ENCODE measurements around the gene SRRM3. TPM values are rescaled to one million over a fixed set of nuclear protein-coding genes. Genes with fewer than 3 reads are reported as not detected.
"Not testable (repeated sequence)": the region's sequence is repeated elsewhere in the genome, so short reads cannot be mapped to it uniquely, and the experiment has no call there.

SRRM3 gene
- polyA plus RNA-seq, 1 donor (not counting 4 experiments of a cell fraction or from before 2014, with no cell fraction given) = 0.30 TPM

DNA sequence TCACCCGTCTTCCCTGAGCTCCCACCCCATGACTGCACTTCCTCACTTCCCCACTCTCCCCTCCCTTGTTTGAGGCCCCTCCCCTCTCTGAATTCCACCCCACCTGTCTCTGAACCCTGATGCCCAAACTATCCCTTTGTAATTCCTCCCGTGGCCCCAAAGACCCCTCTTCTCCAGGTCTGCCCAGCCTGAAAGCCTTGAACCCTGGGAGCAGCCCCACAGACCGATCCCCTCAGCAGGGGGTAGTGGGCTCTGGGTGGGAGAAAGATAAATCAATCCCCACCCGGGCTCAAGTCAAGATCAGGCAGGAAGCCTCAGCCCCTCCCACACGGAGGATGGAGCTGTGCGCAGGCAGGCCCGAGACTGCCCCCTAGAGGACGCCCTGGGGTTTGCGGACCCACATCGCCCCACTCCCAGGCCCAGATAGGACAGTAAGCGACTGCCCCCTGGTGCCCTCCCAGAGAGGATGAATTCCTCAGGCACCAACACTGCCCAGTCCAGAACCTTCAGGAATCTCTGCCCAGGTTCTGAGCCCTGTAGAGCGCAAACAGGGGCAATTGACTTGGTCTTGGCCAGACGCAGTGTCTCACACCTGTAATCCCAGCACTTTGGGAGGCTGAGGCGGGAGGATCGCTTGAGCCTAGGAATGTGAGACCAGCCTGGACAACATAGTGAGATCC, 112.5 kb downstream of the SRRM3 start:
- TF ChIP-seq, protein P1, sequence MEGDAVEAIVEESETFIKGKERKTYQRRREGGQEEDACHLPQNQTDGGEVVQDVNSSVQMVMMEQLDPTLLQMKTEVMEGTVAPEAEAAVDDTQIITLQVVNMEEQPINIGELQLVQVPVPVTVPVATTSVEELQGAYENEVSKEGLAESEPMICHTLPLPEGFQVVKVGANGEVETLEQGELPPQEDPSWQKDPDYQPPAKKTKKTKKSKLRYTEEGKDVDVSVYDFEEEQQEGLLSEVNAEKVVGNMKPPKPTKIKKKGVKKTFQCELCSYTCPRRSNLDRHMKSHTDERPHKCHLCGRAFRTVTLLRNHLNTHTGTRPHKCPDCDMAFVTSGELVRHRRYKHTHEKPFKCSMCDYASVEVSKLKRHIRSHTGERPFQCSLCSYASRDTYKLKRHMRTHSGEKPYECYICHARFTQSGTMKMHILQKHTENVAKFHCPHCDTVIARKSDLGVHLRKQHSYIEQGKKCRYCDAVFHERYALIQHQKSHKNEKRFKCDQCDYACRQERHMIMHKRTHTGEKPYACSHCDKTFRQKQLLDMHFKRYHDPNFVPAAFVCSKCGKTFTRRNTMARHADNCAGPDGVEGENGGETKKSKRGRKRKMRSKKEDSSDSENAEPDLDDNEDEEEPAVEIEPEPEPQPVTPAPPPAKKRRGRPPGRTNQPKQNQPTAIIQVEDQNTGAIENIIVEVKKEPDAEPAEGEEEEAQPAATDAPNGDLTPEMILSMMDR (optimal IDR thresholded peaks at IDR 0.05 in 1 of 3, IDR thresholded peaks at IDR 0.05 in 1 of 3, conservative IDR thresholded peaks at IDR 0.05 in 1 of 3; ENCODE audit: extremely low read depth in 1 of 3, insufficient read depth in 2 of 3, low read length in 3 of 3) = peak; percentile 100
- TF ChIP-seq EZH2 (IDR thresholded peaks at IDR 0.05; ENCODE audit: low read length) = no peak
- H3K4me2 ChIP-seq (ENCODE audit: control insufficient read depth, extremely low read depth, insufficient read depth, low read depth, low read length) = peak overlapping the region; percentile 22

DNA sequence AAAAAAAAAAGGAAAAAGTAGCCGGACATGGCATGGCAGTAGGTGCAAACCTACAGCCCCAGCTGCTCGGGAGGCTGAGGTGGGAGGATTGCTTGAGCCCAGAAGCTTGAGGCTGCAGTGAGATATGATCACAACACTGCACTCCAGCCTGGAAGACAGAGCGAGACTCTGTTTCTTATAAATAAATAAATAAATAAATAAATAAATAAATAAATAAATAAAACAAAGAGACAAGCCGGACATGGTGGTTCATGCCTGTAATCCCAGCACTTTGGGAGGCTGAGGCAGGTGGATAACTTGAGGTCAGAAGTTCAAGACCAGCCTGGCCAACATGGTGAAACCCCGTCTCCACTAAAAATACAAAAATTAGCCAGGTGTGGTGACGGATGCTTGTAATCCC, 113.0 kb downstream of the SRRM3 start:
- FAIRE-seq; DNase-seq (ENCODE audit: low read depth, low spot score); H3K4me3 ChIP-seq (ENCODE audit: control insufficient read depth in 2 of 3, extremely low read depth in 1 of 3, insufficient read depth in 2 of 3, low read depth in 1 of 3, low read length in 3 of 3); H3K9ac ChIP-seq (ENCODE audit: control insufficient read depth, extremely low read depth, insufficient read depth, low read length); H3K9me1 ChIP-seq (ENCODE audit: control insufficient read depth, extremely low read depth, insufficient read depth, low read length); H3K36me3 ChIP-seq (ENCODE audit: control insufficient read depth in 2 of 2, extremely low read depth in 1 of 2, insufficient read depth in 2 of 2, low read length in 2 of 2); H4K20me1 ChIP-seq (ENCODE audit: control insufficient read depth, extremely low read depth, insufficient read depth, low read length); H3K9me3 ChIP-seq (ENCODE audit: control insufficient read depth, low read depth, low read length); H2AFZ ChIP-seq (ENCODE audit: control insufficient read depth, low read length); dilution Hi-C loops (cut with MboI; ENCODE audit: extremely low pct_ligation_motif_present, low sequenced_read_pairs); H3K27me3 ChIP-seq (ENCODE audit: control insufficient read depth, extremely low read depth, insufficient read depth, low read length); H3K27ac ChIP-seq (ENCODE audit: control insufficient read depth, insufficient read depth, low read length); H3K4me2 ChIP-seq (ENCODE audit: control insufficient read depth, extremely low read depth, insufficient read depth, low read depth, low read length); H3K79me2 ChIP-seq (ENCODE audit: control insufficient read depth, insufficient read depth, low read length): not testable (repeated sequence)
- peaks cover 31% of the 10 kb centered on the region for H3K4me1 ChIP-seq (ENCODE audit: control insufficient read depth, extremely low read depth, insufficient read depth, low read length)

More for the DNA sequence above, 112.5 kb downstream of the SRRM3 start:
- DNase-seq (ENCODE audit: low read depth, low spot score) (no peak), FAIRE-seq (no peak)
- no peak overlapping the region for H3K9ac ChIP-seq (ENCODE audit: control insufficient read depth, extremely low read depth, insufficient read depth, low read length)
- no peaks in the 10 kb centered on the region for H4K20me1 ChIP-seq (ENCODE audit: control insufficient read depth, extremely low read depth, insufficient read depth, low read length)
- H3K27me3 ChIP-seq (ENCODE audit: control insufficient read depth, extremely low read depth, insufficient read depth, low read length) = no peaks in the 10 kb centered on the region
- H3K27ac ChIP-seq (ENCODE audit: control insufficient read depth, insufficient read depth, low read length) = no peak overlapping the region
- no peaks in the 10 kb centered on the region for H3K79me2 ChIP-seq (ENCODE audit: control insufficient read depth, insufficient read depth, low read length)
- dilution Hi-C loops (cut with MboI; ENCODE audit: extremely low pct_ligation_motif_present, low sequenced_read_pairs) = no loop called here
- no peaks in the 10 kb centered on the region for H3K9me1 ChIP-seq (ENCODE audit: control insufficient read depth, extremely low read depth, insufficient read depth, low read length)
- H2AFZ ChIP-seq (ENCODE audit: control insufficient read depth, low read length) = peak overlapping the region; percentile 49
- H3K4me1 ChIP-seq (ENCODE audit: control insufficient read depth, extremely low read depth, insufficient read depth, low read length) = peaks cover 29% of the 10 kb centered on the region
- no peaks in the 10 kb centered on the region for H3K9me3 ChIP-seq (ENCODE audit: control insufficient read depth, low read depth, low read length)
- H3K4me3 ChIP-seq (ENCODE audit: control insufficient read depth in 2 of 3, extremely low read depth in 1 of 3, insufficient read depth in 2 of 3, low read depth in 1 of 3, low read length in 3 of 3) = no peak overlapping the region
- H3K36me3 ChIP-seq (ENCODE audit: control insufficient read depth in 2 of 2, extremely low read depth in 1 of 2, insufficient read depth in 2 of 2, low read length in 2 of 2) = no peaks in the 10 kb centered on the region

DNA sequence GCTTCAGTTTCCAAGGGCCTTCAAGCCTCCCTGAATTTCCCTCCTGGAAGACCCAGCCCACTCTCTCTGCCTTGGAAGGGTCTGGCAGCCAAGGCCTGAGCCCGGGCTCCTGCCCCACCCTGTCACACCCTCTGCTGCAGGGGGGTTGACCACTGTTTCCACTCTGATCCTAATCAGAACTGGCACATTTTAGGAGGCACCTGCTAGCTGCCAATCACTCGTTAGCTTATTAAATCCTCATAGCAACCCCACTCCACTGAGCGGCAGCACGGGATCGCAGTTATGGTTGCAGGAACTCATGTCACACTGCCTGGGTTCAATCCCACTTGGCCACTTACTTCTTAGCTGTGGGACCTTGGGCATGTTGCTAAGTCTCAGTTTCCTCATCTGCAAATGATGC, 113.7 kb downstream of the SRRM3 start:
- DNase-seq (ENCODE audit: low read depth, low spot score) (no peak), FAIRE-seq (no peak)
- H3K36me3 ChIP-seq (ENCODE audit: control insufficient read depth in 2 of 2, extremely low read depth in 1 of 2, insufficient read depth in 2 of 2, low read length in 2 of 2) = no peaks in the 10 kb centered on the region
- no peak overlapping the region for H3K27ac ChIP-seq (ENCODE audit: control insufficient read depth, insufficient read depth, low read length)
- H3K9me1 ChIP-seq (ENCODE audit: control insufficient read depth, extremely low read depth, insufficient read depth, low read length) = no peaks in the 10 kb centered on the region
- TF ChIP-seq, protein P1 (optimal IDR thresholded peaks at IDR 0.05 in 1 of 3, IDR thresholded peaks at IDR 0.05 in 1 of 3, conservative IDR thresholded peaks at IDR 0.05 in 1 of 3; ENCODE audit: extremely low read depth in 1 of 3, insufficient read depth in 2 of 3, low read length in 3 of 3) = peak in 1 of 3 experiments; percentile 35
- TF ChIP-seq EZH2 (IDR thresholded peaks at IDR 0.05; ENCODE audit: low read length) = no peak
- H3K27me3 ChIP-seq (ENCODE audit: control insufficient read depth, extremely low read depth, insufficient read depth, low read length) = no peaks in the 10 kb centered on the region
- no peak overlapping the region for H2AFZ ChIP-seq (ENCODE audit: control insufficient read depth, low read length)
- peaks cover 28% of the 10 kb centered on the region for H3K4me1 ChIP-seq (ENCODE audit: control insufficient read depth, extremely low read depth, insufficient read depth, low read length)
- H3K4me3 ChIP-seq (ENCODE audit: control insufficient read depth in 2 of 3, extremely low read depth in 1 of 3, insufficient read depth in 2 of 3, low read depth in 1 of 3, low read length in 3 of 3) = no peak overlapping the region
- dilution Hi-C loops (cut with MboI; ENCODE audit: extremely low pct_ligation_motif_present, low sequenced_read_pairs) = no loop called here
- H3K9me3 ChIP-seq (ENCODE audit: control insufficient read depth, low read depth, low read length) = no peaks in the 10 kb centered on the region
- no peaks in the 10 kb centered on the region for H3K79me2 ChIP-seq (ENCODE audit: control insufficient read depth, insufficient read depth, low read length)
- H3K9ac ChIP-seq (ENCODE audit: control insufficient read depth, extremely low read depth, insufficient read depth, low read length) = no peak overlapping the region
- H4K20me1 ChIP-seq (ENCODE audit: control insufficient read depth, extremely low read depth, insufficient read depth, low read length) = no peaks in the 10 kb centered on the region
- H3K4me2 ChIP-seq (ENCODE audit: control insufficient read depth, extremely low read depth, insufficient read depth, low read depth, low read length) = no peak overlapping the region
